Occipital lobe (tissue), 2 donors: ENCODE results near the gene SRPK1. TPM values are rescaled to one million over a fixed set of nuclear protein-coding genes. Genes with fewer than 3 reads are reported as not detected.

ENCODE experiments used
- DNase-seq: peaks from one replicate; lab custom pipeline; 2025; lab: John Stamatoyannopoulos, UW
- total RNA-seq: library from RNA; depleted of rRNA; stranded (reverse); fragments of >200 nt; gene quantifications from one replicate; pipeline ENCODE4 v1.2.3, GENCODE V29; 2014

SRPK1 gene
- total RNA-seq, 1 donor from 2014 or later: 138 TPM

GRCh38 chr6:35817515-35817914 lies 103.4 kb downstream of the SRPK1 start:
- DNase-seq: no peak

GRCh38 chr6:35811699-35811995 lies 109.3 kb downstream of the SRPK1 start:
- no peak for DNase-seq

- no peak for DNase-seq
Measured at GRCh38 chr6:35810971-35811698, 109.8 kb downstream of the SRPK1 start.

- no peak for DNase-seq
Measured at GRCh38 chr6:35809809-35810208, 111.1 kb downstream of the SRPK1 start.

GRCh38 chr6:35808688-35809087 lies 112.2 kb downstream of the SRPK1 start:
- DNase-seq: no peak

- no peak for DNase-seq
Measured at GRCh38 chr6:35804996-35805736, 115.7 kb downstream of the SRPK1 start, which contains the start of gene LHFPL5. Gene LHFPL5 (plus strand): TSS chr6:35805352. CDS start chr6:35805671, 319 bp downstream.

- no peak for DNase-seq
Measured at GRCh38 chr6:35801148-35801547, 119.8 kb downstream of the SRPK1 start.

GRCh38 chr6:35798706-35799105 lies 122.2 kb downstream of the SRPK1 start:
- DNase-seq: no peak

GRCh38 chr6:35797837-35798526 lies 122.9 kb downstream of the SRPK1 start:
- DNase-seq: no peak

- DNase-seq: no peak
Measured at GRCh38 chr6:35796236-35796635, 124.7 kb downstream of the SRPK1 start.

- DNase-seq: no peak
Measured at GRCh38 chr6:35795453-35796071, 125.3 kb downstream of the SRPK1 start.

- DNase-seq: no peak
Measured at GRCh38 chr6:35794536-35795452, 126.1 kb downstream of the SRPK1 start.

- DNase-seq: no peak
Measured at GRCh38 chr6:35790683-35791082, 130.2 kb downstream of the SRPK1 start.

GRCh38 chr6:35788423-35788982 lies 132.4 kb downstream of the SRPK1 start:
- no peak for DNase-seq

GRCh38 chr6:35787266-35788218 lies 133.4 kb downstream of the SRPK1 start:
- no peak for DNase-seq

- DNase-seq: no peak
Measured at GRCh38 chr6:35786810-35787209, 134.1 kb downstream of the SRPK1 start.

- DNase-seq: no peak
Measured at GRCh38 chr6:35786272-35786671, 134.6 kb downstream of the SRPK1 start.

- DNase-seq: no peak
Measured at GRCh38 chr6:35784200-35784599, 136.7 kb downstream of the SRPK1 start.
